Measurements from ENCODE around the gene EPHB1.

EPHB1 gene

GRCh38 chr3:135271177-135272025 is 476.3 kb downstream of the EPHB1 start:
- no peak for DNase-seq

GRCh38 chr3:135272026-135272669 is 477.1 kb downstream of the EPHB1 start:
- no peak for DNase-seq

- DNase-seq: no peak
These were observed 497.1 kb downstream of the EPHB1 start for GRCh38 chr3:135292162-135292561.

GRCh38 chr3:135301670-135302069 is 506.6 kb downstream of the EPHB1 start:
- DNase-seq: no peak

GRCh38 chr3:135304378-135304777 is 509.3 kb downstream of the EPHB1 start:
- DNase-seq: no peak
